HepG2 (cell line): Measurements from ENCODE around the gene COG4. TPM values are rescaled to one million over a fixed set of nuclear protein-coding genes. Genes with fewer than 3 reads are reported as not detected.

Experiments used
- ASH2L ChIP-seq: fragments of 300-600, 200-600 bp; sonication (generic); IDR thresholded peaks from 2 replicates; pipeline ENCODE4 v1.7.0; 2017; ENCODE audit warnings: low read depth, mild to moderate bottlenecking, moderate library complexity, mixed read lengths, low read length; ENCODE audit not compliant: insufficient read length
- HNRNPLL ChIP-seq: fragments of 200-400 bp; formaldehyde crosslinking; IDR thresholded peaks from 2 replicates; pipeline ENCODE4 v1.6.1; 2017; ENCODE audit warnings: mild to moderate bottlenecking, low read depth, low read length; ENCODE audit not compliant: poor library complexity, severe bottlenecking
- IRF2 ChIP-seq: IDR thresholded peaks from 2 replicates; pipeline ENCODE4 v1.6.1; 2018; ENCODE audit warnings: missing genetic modification reagents, missing compliant biosample characterization
- MTA3 ChIP-seq: sonication (generic); formaldehyde crosslinking; IDR thresholded peaks from 2 replicates; pipeline ENCODE4 v1.4.0; 2020; ENCODE audit warnings: missing genetic modification reagents
- NFRKB ChIP-seq: fragments of 450-650 bp; IDR thresholded peaks from 2 replicates; pipeline ENCODE4 v1.6.1; 2017
- NFYC ChIP-seq: IDR thresholded peaks from 2 replicates; pipeline ENCODE4 v1.6.1; 2016; ENCODE audit warnings: missing genetic modification reagents, missing compliant biosample characterization
- PAX8 ChIP-seq: sonication (generic); formaldehyde crosslinking; IDR thresholded peaks from 2 replicates; pipeline ENCODE4 v1.8.0; 2022; ENCODE audit warnings: mild to moderate bottlenecking, missing genetic modification reagents, borderline replicate concordance
- POLR2A ChIP-seq, 2 experiments: IDR thresholded peaks; 2 replicates each; pipeline ENCODE4 v1.6.1; 2011; ENCODE audit warnings: low read depth in 2 of 2, low read length in 2 of 2, mild to moderate bottlenecking in 1 of 2, moderate library complexity in 1 of 2; ENCODE audit not compliant: insufficient read depth in 1 of 2
- RFX3 ChIP-seq: IDR thresholded peaks from 2 replicates; pipeline ENCODE4 v1.6.1; 2016; ENCODE audit warnings: missing biosample characterization, missing genetic modification reagents
- RNF219 ChIP-seq: sonication (generic); formaldehyde crosslinking; IDR thresholded peaks from 2 replicates; pipeline ENCODE4 v1.5.0; 2020; ENCODE audit warnings: mild to moderate bottlenecking, missing genetic modification reagents
- SAP130 ChIP-seq: IDR thresholded peaks from 2 replicates; pipeline ENCODE4 v1.6.1; 2016; ENCODE audit warnings: low read depth
- SMYD3 ChIP-seq: sonication (generic); formaldehyde crosslinking; IDR thresholded peaks from 2 replicates; pipeline ENCODE4 v1.8.1; 2023; ENCODE audit warnings: mild to moderate bottlenecking, missing genetic modification reagents
- SPEN ChIP-seq: sonication (generic); formaldehyde crosslinking; IDR thresholded peaks from 2 replicates; pipeline ENCODE4 v1.5.1; 2020; ENCODE audit warnings: low read depth, mild to moderate bottlenecking, missing genetic modification reagents
- TBX2 ChIP-seq: sonication (generic); formaldehyde crosslinking; IDR thresholded peaks from 2 replicates; pipeline ENCODE4 v1.5.0; 2020; ENCODE audit warnings: missing genetic modification reagents, mild to moderate bottlenecking, borderline replicate concordance
- ZFP36L2 ChIP-seq: sonication (generic); formaldehyde crosslinking; IDR thresholded peaks from 2 replicates; pipeline ENCODE4 v1.4.0; 2020; ENCODE audit warnings: missing genetic modification reagents
- ZHX2 ChIP-seq, 2 experiments: sonication (generic) in 1 of 2; formaldehyde crosslinking in 1 of 2; IDR thresholded peaks; 2 replicates each; pipeline versions ENCODE4 v1.6.1 to v1.9.0; 2014 to 2022; ENCODE audit warnings: antibody characterized with exemption in 1 of 2, borderline replicate concordance in 1 of 2, inconsistent platforms in 1 of 2, low read depth in 1 of 2, missing genetic modification reagents in 1 of 2
- ZNF773 ChIP-seq: sonication (generic); formaldehyde crosslinking; IDR thresholded peaks from 2 replicates; pipeline ENCODE4 v1.4.0; 2020; ENCODE audit warnings: missing genetic modification reagents, borderline replicate concordance
- polyA plus RNA-seq, 8 experiments: library from polyadenylated mRNA; depleted of rRNA in 3 of 8; stranded (reverse) in 7 of 8; unstranded in 1 of 8; fragments of >200 nt; fragmentation: Illumina TruSeq in 4 of 8; extraction: Trizol in 4 of 8; gene quantifications; 2 replicates each; pipeline versions ENCODE4 v1.2.1 to v1.2.3, GENCODE V29; 2011 to 2016; ENCODE audit warnings: low read depth in 4 of 8, missing spikeins in 1 of 8, mixed read lengths in 1 of 8; ENCODE audit not compliant: insufficient read depth in 1 of 8
- total RNA-seq, 5 experiments: library from RNA; depleted of rRNA; stranded (reverse); fragments of >200 nt; fragmentation: Illumina TruSeq; extraction: Trizol; gene quantifications; 2 replicates each; pipeline ENCODE4 v1.2.3, GENCODE V29; 2016; ENCODE audit warnings: low read depth in 1 of 5
- TF ChIP-seq, protein P1 (sequence below): sonication (generic); formaldehyde crosslinking; conservative IDR thresholded peaks from 2 replicates; pipeline ENCODE4 v1.5.0; 2020; ENCODE audit warnings: missing genetic modification reagents
- TF ChIP-seq, protein P2 (sequence below): sonication (generic); IDR thresholded peaks from 2 replicates; pipeline ENCODE4 v1.6.1; 2016; ENCODE audit warnings: low read depth, borderline replicate concordance

Gene COG4
- total and polyA plus RNA-seq, 2 of the 13 experiments (the other 11 are each of a cell fraction or from before 2014, with no cell fraction given), result 51.1 to 73.8 TPM

DNA sequence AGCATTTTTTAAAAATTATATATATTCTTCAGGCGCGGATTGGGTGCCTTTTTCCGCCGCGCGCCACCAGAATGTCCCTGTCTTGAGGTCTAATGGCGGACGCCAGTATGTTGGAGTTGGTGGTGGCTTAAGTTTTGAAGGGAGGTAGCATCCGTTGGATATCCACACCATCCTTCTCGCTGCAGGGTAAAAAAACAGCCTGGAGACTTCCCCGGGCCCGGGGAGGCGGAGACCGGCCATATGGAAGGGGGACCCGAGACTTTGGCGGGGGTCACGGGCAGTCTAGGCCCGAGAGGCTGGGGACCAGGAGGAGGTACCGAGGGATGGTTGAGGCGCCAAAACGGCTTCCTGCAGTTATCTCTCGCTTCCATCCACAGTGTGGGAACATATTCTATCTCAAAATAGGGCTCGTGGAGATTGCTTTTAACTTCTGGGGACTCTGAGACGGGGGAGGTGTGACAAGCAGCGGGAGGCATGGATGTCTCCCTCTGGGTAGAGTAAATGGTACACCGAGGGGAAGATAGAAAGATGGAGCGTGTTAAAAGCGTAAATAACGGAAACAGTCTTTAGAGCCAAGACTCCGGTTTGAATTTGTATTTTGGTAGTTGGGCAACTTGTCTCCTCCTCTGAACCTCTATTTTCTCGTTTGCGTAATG is 517 bp upstream of the COG4 start, which contains the start of gene SF3B3 (continued):
- TF ChIP-seq, protein P1, sequence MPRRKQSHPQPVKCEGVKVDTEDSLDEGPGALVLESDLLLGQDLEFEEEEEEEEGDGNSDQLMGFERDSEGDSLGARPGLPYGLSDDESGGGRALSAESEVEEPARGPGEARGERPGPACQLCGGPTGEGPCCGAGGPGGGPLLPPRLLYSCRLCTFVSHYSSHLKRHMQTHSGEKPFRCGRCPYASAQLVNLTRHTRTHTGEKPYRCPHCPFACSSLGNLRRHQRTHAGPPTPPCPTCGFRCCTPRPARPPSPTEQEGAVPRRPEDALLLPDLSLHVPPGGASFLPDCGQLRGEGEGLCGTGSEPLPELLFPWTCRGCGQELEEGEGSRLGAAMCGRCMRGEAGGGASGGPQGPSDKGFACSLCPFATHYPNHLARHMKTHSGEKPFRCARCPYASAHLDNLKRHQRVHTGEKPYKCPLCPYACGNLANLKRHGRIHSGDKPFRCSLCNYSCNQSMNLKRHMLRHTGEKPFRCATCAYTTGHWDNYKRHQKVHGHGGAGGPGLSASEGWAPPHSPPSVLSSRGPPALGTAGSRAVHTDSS (CRISPR knock-in tag), result 0 out of 2 replicates have a peak, but pooled peaks have one; percentile 30
- TF ChIP-seq, protein P2, sequence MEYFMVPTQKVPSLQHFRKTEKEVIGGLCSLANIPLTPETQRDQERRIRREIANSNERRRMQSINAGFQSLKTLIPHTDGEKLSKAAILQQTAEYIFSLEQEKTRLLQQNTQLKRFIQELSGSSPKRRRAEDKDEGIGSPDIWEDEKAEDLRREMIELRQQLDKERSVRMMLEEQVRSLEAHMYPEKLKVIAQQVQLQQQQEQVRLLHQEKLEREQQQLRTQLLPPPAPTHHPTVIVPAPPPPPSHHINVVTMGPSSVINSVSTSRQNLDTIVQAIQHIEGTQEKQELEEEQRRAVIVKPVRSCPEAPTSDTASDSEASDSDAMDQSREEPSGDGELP, result no peak
- TF ChIP-seq IRF2 (CRISPR knock-in tag) (0 out of 2 replicates have a peak, but pooled peaks have one; percentile 52), SAP130 (CRISPR knock-in tag) (peak; percentile 81), ZHX2 (IDR thresholded peaks at IDR 0.05; ENCODE audit: low read depth) (no peak), ZHX2 (CRISPR knock-in tag; IDR thresholded peaks at IDR 0.05; ENCODE audit: borderline replicate concordance) (peak; percentile 39; the same call in 1 of the 2 replicates), NFRKB (no peak; the same call in 1 of the 2 replicates), RNF219 (CRISPR knock-in tag) (peak; percentile 75; the same call in 1 of the 2 replicates), MTA3 (CRISPR knock-in tag) (no peak), ASH2L (peak; percentile 99), ZFP36L2 (CRISPR knock-in tag) (0 out of 2 replicates have a peak, but pooled peaks have one; percentile 51), ZNF773 (CRISPR knock-in tag) (no peak), TBX2 (CRISPR knock-in tag) (0 out of 2 replicates have a peak, but pooled peaks have one; percentile 14), POLR2A (IDR thresholded peaks at IDR 0.05; ENCODE audit: insufficient read depth in 1 of 2, low read depth in 2 of 2, low read length in 2 of 2) (peak; percentile 78 to 93), SMYD3 (CRISPR knock-in tag) (peak; percentile 56; the same call in 1 of the 2 replicates), RFX3 (CRISPR knock-in tag) (peak; percentile 10; the same call in 1 of the 2 replicates), HNRNPLL (peak; percentile 39), SPEN (CRISPR knock-in tag) (peak; percentile 96; the same call in 1 of the 2 replicates), PAX8 (CRISPR knock-in tag) (no peak), NFYC (CRISPR knock-in tag) (no peak)
